OCI-LY7 (cell line): ENCODE results near the gene GLIS1. TPM values are rescaled to one million over a fixed set of nuclear protein-coding genes. Genes with fewer than 3 reads are reported as not detected.

ENCODE experiments used
- BruUV-seq: library from RNA; stranded (reverse); fragments of 400-500 nt; replicated peaks from 2 replicates; lab custom pipeline; 2021; lab: Mats Ljungman, UMichigan
- CTCF ChIA-PET: fragments of 300-600 bp; sonication (Branson Sonifier 250); formaldehyde crosslinking; loops from one replicate; lab custom pipeline; 2022; ENCODE audit warnings: antibody characterized with exemption; ENCODE audit not compliant: unreplicated experiment; lab: Charles Lee
- POLR2A ChIA-PET: fragments of 300-600 bp; sonication (Branson Sonifier 250); formaldehyde crosslinking; loops from one replicate; lab custom pipeline; 2022; ENCODE audit warnings: antibody characterized with exemption; lab: Charles Lee
- DNase-seq: peaks from one replicate; pipeline ENCODE4 v3.0.0-alpha.2; 2015; ENCODE audit warnings: low spot score
- H2AFZ ChIP-seq: fragments of 200-600 bp; sonication (generic), shearing (Covaris generic); 2 replicates; pipeline ENCODE4 v1.6.1; 2014; ENCODE audit warnings: mild to moderate bottlenecking, antibody characterized with exemption, low read length, moderate library complexity
- H3K27ac ChIP-seq: fragments of 200-600 bp; sonication (generic); 2 replicates; pipeline ENCODE4 v1.5.1; 2014; ENCODE audit warnings: mixed run types, low read depth, mild to moderate bottlenecking, moderate library complexity, low read length, inconsistent platforms; ENCODE audit not compliant: poor library complexity, severe bottlenecking
- H3K36me3 ChIP-seq: fragments of 200-600 bp; sonication (generic); 2 replicates; pipeline ENCODE4 v1.6.1; 2014; ENCODE audit warnings: mild to moderate bottlenecking, antibody characterized with exemption, low read length, moderate library complexity, mixed read lengths; ENCODE audit not compliant: insufficient read depth
- H3K4me1 ChIP-seq: fragments of 200-600 bp; sonication (generic); 2 replicates; pipeline ENCODE4 v1.5.1; 2014; ENCODE audit warnings: mild to moderate bottlenecking, low read length; ENCODE audit not compliant: insufficient read depth, poor library complexity, severe bottlenecking
- H3K4me2 ChIP-seq: fragments of 200-600 bp; sonication (generic); 2 replicates; pipeline ENCODE4 v1.6.1; 2014; ENCODE audit warnings: mild to moderate bottlenecking, low read length
- H3K4me3 ChIP-seq: fragments of 200-600 bp; sonication (generic); 2 replicates; pipeline ENCODE4 v1.5.1; 2014; ENCODE audit warnings: mild to moderate bottlenecking, low read depth, low read length; ENCODE audit not compliant: poor library complexity, severe bottlenecking
- H3K79me2 ChIP-seq: fragments of 200-600 bp; sonication (generic); 2 replicates; pipeline ENCODE4 v1.6.1; 2016; ENCODE audit warnings: low read depth, mild to moderate bottlenecking, low read length, moderate library complexity, mixed read lengths; ENCODE audit not compliant: insufficient read depth
- H3K9me2 ChIP-seq: fragments of 200-600 bp; sonication (generic); 2 replicates; pipeline ENCODE4 v1.6.1; 2016; ENCODE audit warnings: mild to moderate bottlenecking, low read length, mixed read lengths; ENCODE audit not compliant: insufficient read depth
- H3K9me3 ChIP-seq: fragments of 200-600 bp; sonication (generic); 2 replicates; pipeline ENCODE4 v1.6.1; 2014; ENCODE audit warnings: mild to moderate bottlenecking, mixed run types, low read length, mixed read lengths
- H4K20me1 ChIP-seq: fragments of 200-600 bp; sonication (generic); 2 replicates; pipeline ENCODE4 v1.6.1; 2014; ENCODE audit warnings: mild to moderate bottlenecking, antibody characterized with exemption, low read length, moderate library complexity, mixed read lengths; ENCODE audit not compliant: insufficient read depth
- CTCF ChIP-seq: fragments of 200-600 bp; sonication (generic); conservative IDR thresholded peaks from 2 replicates; pipeline ENCODE4 v1.5.1; 2014; ENCODE audit warnings: mild to moderate bottlenecking, antibody characterized with exemption, low read length, moderate library complexity, mixed read lengths
- EZH2phosphoT487 ChIP-seq: fragments of 200-600 bp; sonication (generic); IDR thresholded peaks from 2 replicates; pipeline ENCODE4 v1.6.1; 2018; ENCODE audit warnings: low read depth, borderline replicate concordance, mild to moderate bottlenecking, mixed run types, antibody characterized with exemption, low read length, moderate library complexity, mixed read lengths
- intact Hi-C: fragments of 100-400 bp; cut with micrococcal nuclease; formaldehyde crosslinking; loops from one replicate; pipeline ENCODE4 v1.10.0; 2022; ENCODE audit not compliant: unreplicated experiment
- total RNA-seq, 2 experiments: library from RNA; depleted of rRNA in 1 of 2; stranded (reverse); fragments of >200 nt in 1 of 2; shearing (Covaris generic) in 1 of 2; gene quantifications; 2 replicates each; pipeline ENCODE4 v1.2.3, GENCODE V29; 2014 to 2022

The GLIS1 gene
- total RNA-seq, 2 experiments from 2014 or later: not detected

- no peak overlapping the region for H2AFZ ChIP-seq
- no peaks in the 10 kb centered on the region for H3K36me3 ChIP-seq
- no peaks in the 10 kb centered on the region for H4K20me1 ChIP-seq
- H3K9me3 ChIP-seq: no peaks in the 10 kb centered on the region
- no peak overlapping the region for H3K4me2 ChIP-seq
- ChIA-PET POLR2A (no interaction called here), CTCF (no interaction called here)
- H3K79me2 ChIP-seq: no peaks in the 10 kb centered on the region
- no peaks in the 10 kb centered on the region for H3K4me1 ChIP-seq
- no peak overlapping the region for H3K27ac ChIP-seq
- DNase-seq: no peak
- no peaks in the 10 kb centered on the region for H3K9me2 ChIP-seq
- no peak for TF ChIP-seq CTCF
- no peak for TF ChIP-seq EZH2phosphoT487
- BruUV-seq: no TSS peak
- intact Hi-C loops: no loop called here
- no peak overlapping the region for H3K4me3 ChIP-seq
Measured at GRCh38 chr1:53603431-53603830, 135.5 kb downstream of the GLIS1 start.

DNA sequence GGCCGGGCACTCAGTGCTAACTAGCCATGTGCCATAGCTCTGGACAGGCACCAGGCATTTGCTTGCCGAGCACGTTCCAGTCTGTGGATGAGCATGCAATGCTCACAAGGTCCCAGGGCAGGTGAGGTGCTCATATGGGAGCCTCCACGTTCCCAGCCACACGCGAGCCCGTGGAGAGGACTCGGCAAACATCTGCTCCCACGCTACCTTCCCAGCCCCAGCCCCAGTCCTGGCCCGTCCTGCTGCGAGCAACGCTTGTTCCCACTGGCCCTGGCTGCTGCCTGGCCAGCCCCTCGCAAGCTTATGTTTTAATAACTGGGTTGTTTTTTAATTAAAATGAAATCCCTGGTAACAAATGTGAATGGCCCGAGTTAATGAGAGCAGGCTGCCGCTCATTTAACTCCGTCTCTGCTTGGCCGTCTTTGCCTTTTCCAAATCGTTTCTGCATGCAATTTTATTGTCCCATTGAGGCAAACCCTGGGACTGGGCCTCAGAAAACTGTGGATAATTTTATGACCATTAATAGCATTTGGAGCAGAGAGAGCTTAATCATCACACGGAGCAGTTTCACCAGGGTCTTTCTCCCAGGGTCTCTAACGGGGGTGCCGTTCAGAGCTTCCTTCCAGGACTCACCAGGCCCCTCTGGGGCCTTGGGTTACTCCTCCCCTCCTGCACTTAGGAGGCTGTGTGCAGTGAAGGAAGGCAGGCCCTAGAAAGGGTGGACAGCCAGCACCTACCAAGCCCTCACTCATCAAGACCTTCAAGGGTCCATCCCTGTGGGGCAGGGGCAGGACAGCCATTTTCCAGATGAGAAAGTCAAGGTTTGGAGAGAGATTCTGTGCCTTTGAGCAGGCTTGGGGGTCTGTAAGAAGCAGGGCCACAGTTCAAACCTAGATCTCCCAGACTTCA is 136.8 kb downstream of the GLIS1 start:
- Histone ChIP-seq H3K4me3 (no peak overlapping the region), H2AFZ (no peak overlapping the region), H3K79me2 (no peaks in the 10 kb centered on the region), H4K20me1 (no peaks in the 10 kb centered on the region), H3K9me2 (no peaks in the 10 kb centered on the region), H3K4me1 (no peaks in the 10 kb centered on the region), H3K36me3 (no peaks in the 10 kb centered on the region), H3K9me3 (no peaks in the 10 kb centered on the region), H3K4me2 (no peak overlapping the region), H3K27ac (no peak overlapping the region)
- DNase-seq: no peak
- TF ChIP-seq EZH2phosphoT487 (no peak), CTCF (no peak)
- POLR2A ChIA-PET: no interaction called here
- intact Hi-C loops: no loop called here
- BruUV-seq: no TSS peak
- CTCF ChIA-PET: no interaction called here
